ENCODE results near the gene HOOK2.

GRCh38 chr19:12723641-12724426 lies 51.5 kb downstream of the HOOK2 start, which contains the start of gene TNPO2:
- TF ChIP-seq FOXK2 (IDR thresholded peaks at IDR 0.05) (no peak), TARDBP (IDR thresholded peaks at IDR 0.05) (no peak), L3MBTL2 (conservative IDR thresholded peaks at IDR 0.05) (peak; percentile 85), ELF4 (IDR thresholded peaks at IDR 0.05) (no peak), SP1 (IDR thresholded peaks at IDR 0.05) (no peak), ARNT (IDR thresholded peaks at IDR 0.05) (no peak), PKNOX1 (IDR thresholded peaks at IDR 0.05) (no peak), ZNF384 (IDR thresholded peaks at IDR 0.05) (no peak), FOXA1 (IDR thresholded peaks at IDR 0.05) (no peak)
